HEK293 (cell line): ENCODE measurements around the gene UNC93A.

Source experiments
- HOXA7 ChIP-seq: sonication (generic); formaldehyde crosslinking; IDR thresholded peaks from 2 replicates; pipeline ENCODE4 v1.8.1; 2022; ENCODE audit warnings: missing genetic modification reagents, borderline replicate concordance
- KLF1 ChIP-seq: fragments of 450-650 bp; formaldehyde crosslinking; IDR thresholded peaks from 2 replicates; pipeline ENCODE4 v1.5.1; 2016; ENCODE audit warnings: missing biosample characterization, missing genetic modification characterization
- OVOL3 ChIP-seq: fragments of 450-650 bp; formaldehyde crosslinking; IDR thresholded peaks from 2 replicates; pipeline ENCODE4 v1.5.1; 2016; ENCODE audit warnings: missing biosample characterization, missing genetic modification characterization
- SP7 ChIP-seq: fragments of 450-650 bp; formaldehyde crosslinking; IDR thresholded peaks from 2 replicates; pipeline ENCODE4 v1.5.1; 2016; ENCODE audit warnings: missing biosample characterization, missing genetic modification characterization
- ZFP41 ChIP-seq: fragments of 450-650 bp; formaldehyde crosslinking; IDR thresholded peaks from 2 replicates; pipeline ENCODE4 v1.5.1; 2016; ENCODE audit warnings: missing biosample characterization, missing genetic modification characterization, borderline replicate concordance
- ZNF114 ChIP-seq: fragments of 450-650 bp; formaldehyde crosslinking; IDR thresholded peaks from 2 replicates; pipeline ENCODE4 v1.5.0; 2017; ENCODE audit warnings: missing biosample characterization, missing genetic modification characterization
- ZNF140 ChIP-seq: fragments of 450-650 bp; formaldehyde crosslinking; IDR thresholded peaks from 2 replicates; pipeline ENCODE4 v1.5.1; 2016; ENCODE audit warnings: missing biosample characterization, missing genetic modification characterization
- ZNF274 ChIP-seq, 2 experiments: fragments of 200-500 bp in 1 of 2; fragments of 450-650 bp in 1 of 2; sonication (Bioruptor generic) in 1 of 2; formaldehyde crosslinking in 1 of 2; IDR thresholded peaks; 2 replicates each; pipeline versions ENCODE4 v1.5.1 to v1.6.1; 2014 to 2016; ENCODE audit warnings: borderline replicate concordance in 1 of 2, inconsistent platforms in 1 of 2, low read length in 1 of 2, missing biosample characterization in 1 of 2, missing genetic modification characterization in 1 of 2
- TF ChIP-seq, protein P1 (sequence below): fragments of 450-650 bp; formaldehyde crosslinking; IDR thresholded peaks from 2 replicates; pipeline ENCODE4 v1.5.1; 2016; ENCODE audit warnings: missing biosample characterization, missing genetic modification characterization

DNA sequence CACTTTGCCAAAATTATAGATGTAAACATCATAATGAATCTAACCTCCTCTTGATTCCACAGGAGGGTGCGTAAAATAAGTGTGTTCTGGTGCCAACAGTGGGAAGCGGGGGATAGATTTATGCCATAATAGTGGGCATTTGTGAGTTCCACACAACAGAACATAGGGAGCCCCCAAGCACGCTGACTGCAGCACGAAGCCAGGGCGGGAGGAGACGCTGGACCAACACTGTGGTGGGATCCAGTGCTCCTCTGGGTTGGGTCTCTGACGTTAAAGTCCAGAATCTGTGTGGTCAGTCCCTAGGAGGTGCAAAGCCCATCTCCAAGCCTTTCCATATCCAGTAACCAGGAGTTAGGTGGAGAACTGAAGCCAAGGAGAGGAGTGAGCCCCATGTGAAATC lies 32.0 kb downstream of the UNC93A start:
- no peak for TF ChIP-seq SP7 (tag by site-specific recombination)
- no peak for TF ChIP-seq ZNF114 (tag by site-specific recombination)
- TF ChIP-seq, protein P1, sequence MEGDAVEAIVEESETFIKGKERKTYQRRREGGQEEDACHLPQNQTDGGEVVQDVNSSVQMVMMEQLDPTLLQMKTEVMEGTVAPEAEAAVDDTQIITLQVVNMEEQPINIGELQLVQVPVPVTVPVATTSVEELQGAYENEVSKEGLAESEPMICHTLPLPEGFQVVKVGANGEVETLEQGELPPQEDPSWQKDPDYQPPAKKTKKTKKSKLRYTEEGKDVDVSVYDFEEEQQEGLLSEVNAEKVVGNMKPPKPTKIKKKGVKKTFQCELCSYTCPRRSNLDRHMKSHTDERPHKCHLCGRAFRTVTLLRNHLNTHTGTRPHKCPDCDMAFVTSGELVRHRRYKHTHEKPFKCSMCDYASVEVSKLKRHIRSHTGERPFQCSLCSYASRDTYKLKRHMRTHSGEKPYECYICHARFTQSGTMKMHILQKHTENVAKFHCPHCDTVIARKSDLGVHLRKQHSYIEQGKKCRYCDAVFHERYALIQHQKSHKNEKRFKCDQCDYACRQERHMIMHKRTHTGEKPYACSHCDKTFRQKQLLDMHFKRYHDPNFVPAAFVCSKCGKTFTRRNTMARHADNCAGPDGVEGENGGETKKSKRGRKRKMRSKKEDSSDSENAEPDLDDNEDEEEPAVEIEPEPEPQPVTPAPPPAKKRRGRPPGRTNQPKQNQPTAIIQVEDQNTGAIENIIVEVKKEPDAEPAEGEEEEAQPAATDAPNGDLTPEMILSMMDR: no peak
- no peak for TF ChIP-seq ZNF274 (IDR thresholded peaks at IDR 0.05; ENCODE audit: low read length)
- TF ChIP-seq ZNF274 (tag by site-specific recombination; IDR thresholded peaks at IDR 0.05; ENCODE audit: borderline replicate concordance): no peak
- no peak for TF ChIP-seq ZFP41 (tag by site-specific recombination)
- TF ChIP-seq ZNF140: no peak
- TF ChIP-seq OVOL3 (tag by site-specific recombination): no peak
- TF ChIP-seq HOXA7 (CRISPR knock-in tag): no peak
- TF ChIP-seq KLF1 (tag by site-specific recombination): no peak
